GM18519 (cell line): ENCODE measurements around the gene TM2D3.
"Not testable (repeated sequence)": the region's sequence is repeated elsewhere in the genome, so short reads cannot be mapped to it uniquely, and the experiment has no call there.

Experiments used
- ATAC-seq: cut with Tn5 transposase; IDR thresholded peaks from one replicate; pipeline ENCODE4 v1.9.1; 2021; ENCODE audit warnings: mild to moderate bottlenecking, moderate library complexity; ENCODE audit not compliant: unreplicated experiment, low FRiP score

The TM2D3 gene

GRCh38 chr15:101657968-101658784 is 6.0 kb upstream of the TM2D3 start:
- no peak for ATAC-seq

GRCh38 chr15:101657171-101657570 is 5.0 kb upstream of the TM2D3 start:
- ATAC-seq: no peak

DNA sequence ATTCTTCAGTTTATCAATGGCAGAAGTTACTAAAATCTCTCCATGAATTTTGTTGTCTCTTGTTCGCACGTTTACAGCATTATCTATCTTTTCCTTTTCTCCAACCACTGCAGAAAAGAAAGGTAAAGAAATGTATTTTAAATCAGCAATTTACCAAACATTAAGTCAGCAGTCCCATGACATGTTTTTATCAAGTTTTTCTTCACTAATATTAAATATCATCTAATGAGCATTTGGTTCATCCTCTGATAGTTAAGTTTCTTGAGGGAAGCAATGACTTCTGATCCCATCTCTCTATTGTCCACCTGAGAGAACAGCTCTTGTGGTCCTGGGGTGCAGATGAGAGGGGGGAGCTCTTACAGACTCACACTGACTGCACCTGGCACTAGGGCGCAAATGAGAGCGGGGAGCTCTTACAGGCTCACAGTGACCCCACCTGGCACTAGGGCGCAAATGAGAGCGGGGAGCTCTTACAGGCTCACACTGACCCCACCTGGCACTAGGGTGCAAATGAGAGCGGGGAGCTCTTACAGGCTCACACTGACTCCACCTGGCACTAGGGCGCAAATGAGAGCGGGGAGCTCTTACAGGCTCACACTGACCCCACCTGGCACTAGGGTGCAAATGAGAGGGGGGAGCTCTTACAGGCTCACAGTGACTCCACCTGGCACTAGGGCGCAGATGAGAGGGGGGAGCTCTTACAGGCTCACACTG is 2.6 kb upstream of the TM2D3 start:
- ATAC-seq: not testable (repeated sequence)

DNA sequence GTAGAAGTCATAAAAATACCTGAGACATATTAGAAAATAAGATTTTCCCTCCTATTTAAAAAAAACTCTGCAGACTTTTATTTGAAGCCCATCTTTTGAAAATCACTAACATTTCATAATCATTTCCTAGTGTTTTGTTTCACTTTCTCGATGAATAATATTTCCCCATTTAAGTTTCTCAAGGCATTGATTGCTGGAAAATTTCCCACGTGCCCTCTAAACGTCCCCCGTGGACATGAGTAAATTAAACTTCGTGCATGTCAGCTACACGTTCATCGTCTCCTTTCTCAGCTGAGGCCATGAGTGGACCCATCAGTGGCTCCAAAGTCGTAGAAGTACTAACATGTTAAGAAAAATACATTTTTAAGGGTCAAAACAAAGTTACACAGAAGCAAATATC is 2.0 kb upstream of the TM2D3 start:
- ATAC-seq: no peak

DNA sequence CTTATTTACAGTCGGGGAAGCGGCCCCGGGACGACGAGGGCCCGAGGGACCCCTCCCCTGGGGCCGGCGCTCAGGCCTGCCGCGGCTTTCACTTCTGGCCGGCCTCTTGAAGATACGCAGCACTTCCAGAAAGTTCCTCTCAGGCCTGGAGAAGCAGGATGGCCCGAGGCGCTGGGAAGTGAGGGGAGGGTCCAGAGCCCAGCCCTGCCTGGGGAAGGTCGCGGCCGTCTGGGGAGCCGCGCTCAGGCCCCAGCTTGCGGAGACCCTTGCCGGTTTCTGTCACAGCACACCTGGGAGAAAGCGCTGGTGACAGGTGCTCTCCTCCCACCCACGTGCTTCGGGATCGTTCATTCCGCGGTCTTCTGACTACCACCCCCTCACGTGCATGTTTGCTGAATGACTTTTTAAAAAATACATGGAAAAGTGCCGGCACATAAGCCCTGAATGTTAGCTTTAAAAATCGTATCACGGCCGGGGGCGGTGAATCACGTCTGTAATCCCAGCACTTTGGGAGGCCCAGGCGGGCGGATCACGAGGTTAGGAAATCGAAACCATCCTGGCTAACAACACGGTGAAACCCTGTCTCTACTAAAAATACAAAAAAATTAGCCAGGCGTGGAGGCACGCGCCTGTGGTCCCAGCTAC is 727 bp upstream of the TM2D3 start:
- ATAC-seq: no peak

GRCh38 chr15:101651554-101652097 is 555 bp downstream of the TM2D3 start:
- peak; percentile 35 for ATAC-seq

DNA sequence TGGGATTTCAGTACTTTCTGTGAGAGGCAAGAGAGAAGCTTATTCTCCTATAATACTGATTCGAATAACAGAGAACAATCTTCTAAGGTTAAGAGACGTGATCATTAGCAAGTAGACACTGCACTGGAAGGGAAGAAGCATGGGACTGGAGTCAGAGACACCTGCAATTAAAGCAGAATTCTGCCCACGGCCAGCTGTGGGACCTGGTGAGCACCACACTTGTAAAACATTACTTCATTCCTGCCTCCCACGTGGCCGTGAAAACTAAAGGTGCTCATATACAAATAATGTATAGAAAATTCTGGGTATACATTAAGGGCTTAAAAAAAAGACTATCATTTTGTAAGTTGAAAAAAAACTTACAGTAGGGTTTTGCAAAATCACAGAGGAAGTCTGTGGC is 2.0 kb downstream of the TM2D3 start:
- no peak for ATAC-seq

- ATAC-seq: no peak
Measured at GRCh38 chr15:101648356-101648755, 3.8 kb downstream of the TM2D3 start.

DNA sequence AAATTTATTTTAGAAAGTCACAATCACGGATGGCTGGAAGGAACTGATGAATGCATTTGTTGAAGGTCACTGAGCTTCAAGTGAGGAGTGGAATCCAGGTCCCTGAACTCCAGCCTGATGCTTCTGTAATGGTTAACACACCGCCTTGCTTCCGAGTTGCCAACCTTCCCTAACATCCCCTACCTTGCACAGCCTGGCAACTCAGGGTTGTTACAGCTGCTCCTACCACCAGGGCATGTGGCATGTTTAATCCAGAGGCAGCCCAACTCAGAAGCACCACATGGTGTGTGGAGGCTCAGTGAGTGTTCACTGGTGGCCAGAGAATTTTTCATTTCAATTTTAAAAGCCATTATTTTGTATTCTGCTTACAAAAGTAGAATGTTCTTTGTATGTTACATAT is 4.9 kb downstream of the TM2D3 start:
- ATAC-seq: no peak

DNA sequence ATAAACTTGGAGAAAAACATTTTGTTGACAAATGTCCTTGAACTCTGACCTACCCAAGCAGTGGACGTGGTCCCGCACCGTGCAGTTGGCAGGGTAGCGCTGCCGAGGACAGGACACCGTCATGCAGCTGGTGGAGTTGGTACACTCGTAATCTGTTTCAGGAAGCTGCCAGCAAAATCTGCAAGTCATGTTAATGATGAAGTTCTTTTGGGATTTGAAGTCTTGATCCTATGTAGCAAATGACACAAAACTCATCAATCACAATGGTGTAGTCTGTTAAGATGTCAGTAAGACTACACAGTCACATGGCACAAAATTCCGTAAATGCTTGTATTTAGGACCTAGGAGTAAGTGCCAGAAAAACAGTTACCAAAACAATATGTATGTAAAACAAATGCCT is 5.5 kb downstream of the TM2D3 start:
- ATAC-seq: no peak

- ATAC-seq: no peak
Measured at GRCh38 chr15:101642361-101642760, 9.8 kb downstream of the TM2D3 start.

GRCh38 chr15:101641894-101642293 is 10.3 kb downstream of the TM2D3 start:
- ATAC-seq: no peak

DNA sequence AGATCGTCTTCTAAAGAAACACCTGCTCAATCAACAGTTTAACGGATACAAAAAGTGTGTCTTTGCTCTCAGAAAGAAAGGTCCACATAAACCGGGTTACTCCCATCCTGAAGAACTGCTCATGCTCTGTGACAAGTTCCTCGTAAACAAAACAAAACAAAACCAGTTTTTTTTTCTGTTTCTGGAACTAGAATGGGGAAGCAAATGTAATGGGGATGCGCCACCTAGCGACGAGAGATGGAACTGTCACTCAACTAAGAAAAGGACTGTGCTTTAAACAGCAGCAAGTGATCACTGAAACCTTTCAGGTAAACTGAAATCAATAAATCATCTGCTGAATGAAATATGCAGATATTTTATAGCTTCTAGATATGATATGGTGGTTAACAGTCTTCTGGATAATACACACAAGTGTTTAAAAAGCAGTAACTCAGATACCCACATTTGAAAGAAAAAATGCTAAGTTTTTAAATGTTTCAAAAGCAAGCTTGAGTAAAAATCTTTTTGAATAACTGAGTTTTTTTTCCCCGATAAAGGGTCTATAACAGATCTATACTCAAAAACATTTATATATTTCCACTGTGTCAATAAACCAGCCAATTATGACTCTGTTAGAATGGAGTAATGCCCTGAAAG is 10.9 kb downstream of the TM2D3 start:
- no peak for ATAC-seq

GRCh38 chr15:101639667-101640066 is 12.5 kb downstream of the TM2D3 start:
- ATAC-seq: no peak

GRCh38 chr15:101637919-101638318 is 14.3 kb downstream of the TM2D3 start:
- ATAC-seq: no peak

DNA sequence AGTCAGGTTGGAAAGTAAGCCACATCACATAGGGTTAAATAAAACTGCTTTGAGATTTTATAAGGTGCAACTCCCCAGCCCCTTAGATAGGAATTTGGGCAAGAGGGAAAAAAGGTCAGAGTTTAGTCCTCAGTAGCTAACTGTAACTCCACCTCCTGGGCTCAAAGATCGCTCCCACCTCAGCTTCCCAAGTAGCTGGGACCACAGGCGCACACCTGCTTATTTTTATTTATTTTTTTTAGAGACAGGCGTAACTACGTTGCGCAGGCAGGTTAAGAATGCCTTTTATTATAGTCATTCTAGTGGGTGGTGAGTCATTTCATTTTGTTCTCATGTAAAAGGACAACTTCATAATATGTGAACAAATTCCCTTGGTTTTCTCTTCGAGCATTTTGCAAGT is 14.7 kb downstream of the TM2D3 start:
- no peak for ATAC-seq

- ATAC-seq: no peak
Measured at GRCh38 chr15:101637038-101637437, 15.1 kb downstream of the TM2D3 start.

GRCh38 chr15:101635944-101636727 is 16.0 kb downstream of the TM2D3 start:
- ATAC-seq: no peak

DNA sequence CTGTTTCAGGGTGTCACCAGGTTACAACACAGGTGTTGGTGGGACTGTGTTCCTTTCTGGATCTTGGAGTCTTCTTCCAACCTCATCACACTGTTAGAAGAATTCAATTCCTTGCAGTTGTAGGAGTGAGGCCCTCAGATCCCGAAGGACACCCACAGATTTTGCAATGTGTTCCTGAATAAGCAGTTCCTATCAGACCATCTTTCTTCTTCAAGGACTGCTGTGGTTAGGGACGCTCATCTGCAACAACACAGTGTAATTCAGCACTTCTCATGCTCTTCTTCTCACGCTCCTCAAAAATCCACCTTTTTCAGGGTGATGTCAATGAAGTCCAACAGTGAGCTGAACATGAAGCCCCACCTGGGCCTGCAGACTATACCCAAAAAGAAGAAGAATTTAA is 18.8 kb downstream of the TM2D3 start:
- ATAC-seq: no peak

DNA sequence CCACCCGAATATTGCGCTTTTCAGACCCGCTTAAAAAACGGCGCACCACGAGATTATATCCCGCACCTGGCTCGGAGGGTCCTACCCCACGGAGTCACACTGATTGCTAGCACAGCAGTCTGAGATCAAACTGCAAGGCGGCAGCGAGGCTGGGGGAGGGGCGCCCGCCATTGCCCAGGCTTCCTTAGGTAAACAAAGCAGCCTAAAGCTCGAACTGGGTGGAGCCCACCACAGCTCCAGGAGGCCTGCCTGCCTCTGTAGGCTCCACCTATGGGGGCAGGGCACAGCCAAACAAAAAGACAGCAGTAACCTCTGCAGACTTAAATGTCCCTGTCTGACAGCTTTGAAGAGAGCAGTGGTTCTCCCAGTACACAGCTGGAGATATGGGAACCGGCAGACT is 25.5 kb downstream of the TM2D3 start:
- ATAC-seq: not testable (repeated sequence)
